ENCODE results near the gene LPP. TPM values are rescaled to one million over a fixed set of nuclear protein-coding genes. Genes with fewer than 3 reads are reported as not detected.

LPP gene
- total RNA-seq, 1 donor from 2014 or later = 14.2 TPM

DNA sequence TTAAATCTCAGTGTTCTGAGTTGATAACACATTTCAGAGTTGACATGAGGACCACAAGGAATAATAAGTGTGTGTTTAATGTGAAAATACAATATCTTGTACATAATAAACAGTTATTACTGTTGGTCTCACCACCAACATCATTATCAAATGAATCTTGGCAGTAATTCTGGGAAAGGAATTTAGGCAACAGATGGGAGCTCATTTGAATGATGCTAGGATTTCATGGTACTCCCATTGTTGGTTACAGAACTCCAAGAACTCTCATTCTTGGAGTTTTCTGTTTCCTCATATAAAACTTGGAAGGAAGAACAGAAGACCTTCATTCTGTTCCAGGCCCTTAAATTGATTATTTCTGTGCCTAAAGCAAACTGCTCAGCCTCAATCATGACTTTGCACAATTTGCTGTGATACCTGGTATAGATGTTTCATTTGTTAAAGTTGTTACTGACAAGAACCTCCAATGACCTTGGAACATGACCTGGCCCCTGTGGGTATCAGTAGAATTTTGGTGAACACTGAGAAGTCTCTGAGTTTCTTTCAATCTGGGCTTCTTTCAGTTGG is 385.8 kb downstream of the LPP start:
- TF ChIP-seq, protein P1, sequence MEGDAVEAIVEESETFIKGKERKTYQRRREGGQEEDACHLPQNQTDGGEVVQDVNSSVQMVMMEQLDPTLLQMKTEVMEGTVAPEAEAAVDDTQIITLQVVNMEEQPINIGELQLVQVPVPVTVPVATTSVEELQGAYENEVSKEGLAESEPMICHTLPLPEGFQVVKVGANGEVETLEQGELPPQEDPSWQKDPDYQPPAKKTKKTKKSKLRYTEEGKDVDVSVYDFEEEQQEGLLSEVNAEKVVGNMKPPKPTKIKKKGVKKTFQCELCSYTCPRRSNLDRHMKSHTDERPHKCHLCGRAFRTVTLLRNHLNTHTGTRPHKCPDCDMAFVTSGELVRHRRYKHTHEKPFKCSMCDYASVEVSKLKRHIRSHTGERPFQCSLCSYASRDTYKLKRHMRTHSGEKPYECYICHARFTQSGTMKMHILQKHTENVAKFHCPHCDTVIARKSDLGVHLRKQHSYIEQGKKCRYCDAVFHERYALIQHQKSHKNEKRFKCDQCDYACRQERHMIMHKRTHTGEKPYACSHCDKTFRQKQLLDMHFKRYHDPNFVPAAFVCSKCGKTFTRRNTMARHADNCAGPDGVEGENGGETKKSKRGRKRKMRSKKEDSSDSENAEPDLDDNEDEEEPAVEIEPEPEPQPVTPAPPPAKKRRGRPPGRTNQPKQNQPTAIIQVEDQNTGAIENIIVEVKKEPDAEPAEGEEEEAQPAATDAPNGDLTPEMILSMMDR (IDR thresholded peaks at IDR 0.05; ENCODE audit: insufficient read depth, low read length, severe bottlenecking) = no peak
- H3K4me3 ChIP-seq (ENCODE audit: low read depth, low read length) = no peak overlapping the region
- no peaks in the 10 kb centered on the region for H3K27me3 ChIP-seq (ENCODE audit: control insufficient read depth, insufficient read depth, low read length)
- no peaks in the 10 kb centered on the region for H3K36me3 ChIP-seq (ENCODE audit: control insufficient read depth, insufficient read depth, low read length)
- DNase-seq (ENCODE audit: low read depth) (no peak), FAIRE-seq (no peak)

DNA sequence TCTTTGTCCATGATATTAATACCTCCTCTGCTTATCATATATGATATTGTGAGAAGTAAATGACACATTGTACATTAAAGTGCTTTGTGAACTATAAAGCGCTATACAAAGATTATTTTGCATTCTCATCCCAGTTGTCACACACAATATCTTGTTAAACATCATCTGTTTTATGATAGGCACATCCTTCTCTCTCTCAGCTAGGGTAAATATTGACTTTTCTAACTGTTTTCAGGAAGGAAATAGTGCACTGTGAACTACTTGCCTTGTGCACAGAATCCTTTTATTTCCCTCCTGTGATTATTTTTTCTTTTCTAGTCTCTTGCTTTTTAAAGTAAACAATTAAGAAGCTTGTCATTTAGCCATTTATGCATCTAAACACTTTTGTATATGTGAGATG is 388.2 kb downstream of the LPP start:
- Histone ChIP-seq H3K4me3 (ENCODE audit: low read depth, low read length) (no peak overlapping the region), H3K27me3 (ENCODE audit: control insufficient read depth, insufficient read depth, low read length) (no peaks in the 10 kb centered on the region), H3K36me3 (ENCODE audit: control insufficient read depth, insufficient read depth, low read length) (no peaks in the 10 kb centered on the region)
- TF ChIP-seq, protein P1 (IDR thresholded peaks at IDR 0.05; ENCODE audit: insufficient read depth, low read length, severe bottlenecking) = no peak
- DNase-seq (ENCODE audit: low read depth) (no peak), FAIRE-seq (no peak)

DNA sequence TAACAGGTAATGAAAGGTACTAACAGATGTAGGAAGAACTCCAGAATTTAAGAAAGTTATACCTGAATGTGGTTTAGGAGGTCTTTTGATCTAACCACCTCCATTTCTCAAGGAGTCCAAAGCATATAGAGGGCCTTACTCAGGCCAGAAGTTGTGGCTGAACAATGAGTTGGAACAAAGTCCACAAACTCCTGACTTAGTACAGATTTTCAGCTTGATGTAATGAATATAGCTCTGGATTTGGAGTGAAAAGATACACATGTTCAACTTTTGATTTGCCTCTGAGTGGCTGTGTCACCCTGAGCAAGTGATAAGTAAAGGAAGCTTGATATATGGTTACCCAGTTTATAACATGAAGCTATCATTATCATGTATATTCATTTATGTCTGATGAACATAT is 390.1 kb downstream of the LPP start:
- H3K36me3 ChIP-seq (ENCODE audit: control insufficient read depth, insufficient read depth, low read length) = no peaks in the 10 kb centered on the region
- DNase-seq (ENCODE audit: low read depth) = no peak
- H3K27me3 ChIP-seq (ENCODE audit: control insufficient read depth, insufficient read depth, low read length) = no peaks in the 10 kb centered on the region
- no peak overlapping the region for H3K4me3 ChIP-seq (ENCODE audit: low read depth, low read length)
- TF ChIP-seq, protein P1 (IDR thresholded peaks at IDR 0.05; ENCODE audit: insufficient read depth, low read length, severe bottlenecking) = no peak
- FAIRE-seq = no peak

DNA sequence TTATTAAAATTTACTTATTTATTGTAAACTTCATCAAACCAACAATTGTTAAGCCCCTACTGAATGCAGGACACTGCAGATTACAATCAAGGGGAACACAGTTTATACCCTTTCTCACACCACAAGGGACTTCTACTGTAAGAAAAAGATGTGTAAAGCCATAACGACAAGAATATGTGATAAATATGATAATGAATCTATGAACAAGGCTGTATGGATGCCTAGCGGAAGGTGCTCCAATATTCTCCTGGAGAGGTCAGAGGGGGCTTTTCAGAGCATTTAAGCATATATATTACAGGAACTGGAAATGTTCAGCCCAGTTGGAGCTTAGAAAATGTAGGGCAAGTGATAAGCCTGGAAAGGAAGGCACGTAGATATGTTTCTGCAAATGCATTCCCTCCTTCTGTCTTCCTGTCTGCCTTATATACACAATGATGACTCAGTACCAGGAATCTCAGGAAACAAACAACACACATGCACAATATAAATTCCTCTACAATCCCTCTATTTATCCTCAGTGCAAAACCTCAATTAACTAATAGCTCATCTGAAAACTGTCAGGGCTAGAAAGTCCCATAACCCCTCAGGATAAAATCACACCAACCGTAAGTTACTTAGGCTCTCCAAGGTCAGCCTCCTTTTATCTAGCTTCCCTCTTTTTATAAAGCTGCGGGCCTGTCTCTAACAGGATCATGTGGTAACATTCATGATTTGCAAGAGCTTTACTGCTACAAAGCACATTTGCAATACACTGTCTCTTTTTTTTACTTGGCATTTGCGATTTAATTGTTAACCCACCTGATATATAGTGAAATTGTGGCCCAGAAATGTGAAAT is 393.1 kb downstream of the LPP start:
- peak; percentile 73 for DNase-seq (ENCODE audit: low read depth)
- no peak overlapping the region for H3K4me3 ChIP-seq (ENCODE audit: low read depth, low read length)
- H3K27me3 ChIP-seq (ENCODE audit: control insufficient read depth, insufficient read depth, low read length) = no peaks in the 10 kb centered on the region
- FAIRE-seq = peak; percentile 58
- TF ChIP-seq, protein P1 (IDR thresholded peaks at IDR 0.05; ENCODE audit: insufficient read depth, low read length, severe bottlenecking) = no peak
- H3K36me3 ChIP-seq (ENCODE audit: control insufficient read depth, insufficient read depth, low read length) = no peaks in the 10 kb centered on the region

DNA sequence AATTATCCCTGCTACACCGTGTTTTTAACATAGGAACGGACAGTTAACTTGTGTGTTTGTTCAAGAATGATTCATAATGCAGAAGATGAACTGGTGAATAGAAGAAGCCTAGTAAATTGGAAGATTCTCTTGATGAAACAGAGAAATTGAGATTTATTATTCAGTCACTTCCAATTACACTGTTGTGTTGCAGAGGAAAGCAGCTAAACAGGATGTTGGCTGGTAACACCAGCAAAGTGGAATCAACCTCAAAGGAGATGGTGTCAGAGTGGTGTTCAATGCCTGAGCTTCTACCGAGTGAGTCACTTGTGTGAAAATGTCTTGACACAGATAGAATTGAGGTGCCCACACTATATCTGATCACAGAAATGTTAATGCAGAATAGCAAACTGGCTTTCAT is 399.6 kb downstream of the LPP start:
- H3K36me3 ChIP-seq (ENCODE audit: control insufficient read depth, insufficient read depth, low read length) = no peaks in the 10 kb centered on the region
- DNase-seq (ENCODE audit: low read depth) = no peak
- no peak for FAIRE-seq
- TF ChIP-seq, protein P1 (IDR thresholded peaks at IDR 0.05; ENCODE audit: insufficient read depth, low read length, severe bottlenecking) = no peak
- no peaks in the 10 kb centered on the region for H3K27me3 ChIP-seq (ENCODE audit: control insufficient read depth, insufficient read depth, low read length)
- H3K4me3 ChIP-seq (ENCODE audit: low read depth, low read length) = no peak overlapping the region
